HG03025 (cell line): ENCODE measurements around the gene ZHX3.
"Not testable (repeated sequence)": the region's sequence is repeated elsewhere in the genome, so short reads cannot be mapped to it uniquely, and the experiment has no call there.

ENCODE experiments used
- ATAC-seq: cut with Tn5 transposase; IDR thresholded peaks from one replicate; pipeline ENCODE4 v1.9.1; 2021; ENCODE audit warnings: mild to moderate bottlenecking, moderate library complexity; ENCODE audit not compliant: unreplicated experiment, low FRiP score

The ZHX3 gene

GRCh38 chr20:41264819-41265218 lies 52.7 kb downstream of the ZHX3 start:
- no peak for ATAC-seq

- no peak for ATAC-seq
These were observed 55.5 kb downstream of the ZHX3 start for GRCh38 chr20:41261790-41262717.

GRCh38 chr20:41261260-41261659 lies 56.3 kb downstream of the ZHX3 start:
- no peak for ATAC-seq

GRCh38 chr20:41260734-41261220 lies 56.8 kb downstream of the ZHX3 start:
- no peak for ATAC-seq

- no peak for ATAC-seq
These were observed 58.2 kb downstream of the ZHX3 start for GRCh38 chr20:41259309-41259708.

- ATAC-seq, result no peak
These were observed 59.1 kb downstream of the ZHX3 start for GRCh38 chr20:41258474-41258873.

GRCh38 chr20:41256516-41256915 lies 61.0 kb downstream of the ZHX3 start:
- no peak for ATAC-seq

GRCh38 chr20:41255655-41256054 lies 61.9 kb downstream of the ZHX3 start:
- no peak for ATAC-seq

- no peak for ATAC-seq
These were observed 67.9 kb downstream of the ZHX3 start for GRCh38 chr20:41249411-41250281.

- no peak for ATAC-seq
These were observed 69.0 kb downstream of the ZHX3 start for GRCh38 chr20:41248368-41249024.

GRCh38 chr20:41247523-41248367 lies 69.8 kb downstream of the ZHX3 start:
- no peak for ATAC-seq

GRCh38 chr20:41245086-41245707 lies 72.3 kb downstream of the ZHX3 start:
- ATAC-seq, result no peak

GRCh38 chr20:41242807-41243206 lies 74.7 kb downstream of the ZHX3 start:
- ATAC-seq, result no peak

- no peak for ATAC-seq
These were observed 75.2 kb downstream of the ZHX3 start for GRCh38 chr20:41242352-41242751.

- ATAC-seq, result not testable (repeated sequence)
These were observed 80.3 kb downstream of the ZHX3 start for GRCh38 chr20:41237233-41237632.

GRCh38 chr20:41236818-41237217 lies 80.7 kb downstream of the ZHX3 start:
- not testable (repeated sequence) for ATAC-seq

- no peak for ATAC-seq
These were observed 83.0 kb downstream of the ZHX3 start for GRCh38 chr20:41234546-41234945.

GRCh38 chr20:41234041-41234440 lies 83.5 kb downstream of the ZHX3 start:
- ATAC-seq, result no peak
